ENCODE data around the gene AHNAK.
"Not testable (repeated sequence)": the region's sequence is repeated elsewhere in the genome, so short reads cannot be mapped to it uniquely, and the experiment has no call there.

The AHNAK gene

GRCh38 chr11:62452261-62452660 is 94.3 kb downstream of the AHNAK start:
- in situ Hi-C loops (cut with HindIII; ENCODE audit: low pct_ligation_motif_present, low pct_unique_long_range_greater_than_20kb, low sequenced_read_pairs), result no loop called here
- no peak for DNase-seq

GRCh38 chr11:62451241-62451621 is 95.4 kb downstream of the AHNAK start:
- in situ Hi-C loops (cut with HindIII; ENCODE audit: low pct_ligation_motif_present, low pct_unique_long_range_greater_than_20kb, low sequenced_read_pairs), result no loop called here

GRCh38 chr11:62450543-62451240 is 95.9 kb downstream of the AHNAK start:
- DNase-seq, result no peak
- in situ Hi-C loops (cut with HindIII; ENCODE audit: low pct_ligation_motif_present, low pct_unique_long_range_greater_than_20kb, low sequenced_read_pairs), result no loop called here

More at GRCh38 chr11:62451241-62451621, 95.4 kb downstream of the AHNAK start:
- no peak for DNase-seq

DNA sequence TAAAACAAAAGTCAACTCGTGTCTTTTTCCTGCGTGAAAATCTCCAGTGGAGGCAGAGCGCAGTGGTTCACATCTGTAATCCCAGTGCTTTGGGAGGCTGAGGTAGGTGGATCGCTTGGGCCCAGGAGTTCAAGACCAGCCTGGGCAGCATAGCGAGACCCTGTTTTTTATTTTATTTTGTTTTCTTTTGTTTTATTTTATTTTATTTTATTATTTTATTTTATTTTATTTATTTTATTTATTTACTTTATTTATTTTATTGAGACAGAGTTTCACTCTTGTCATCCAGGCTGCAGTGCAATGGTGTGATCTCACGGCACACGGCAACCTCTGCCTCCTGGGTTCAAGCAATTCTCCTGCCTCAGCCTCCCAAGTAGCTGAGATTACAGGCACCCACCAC is 96.7 kb downstream of the AHNAK start:
- in situ Hi-C loops (cut with HindIII; ENCODE audit: low pct_ligation_motif_present, low pct_unique_long_range_greater_than_20kb, low sequenced_read_pairs); DNase-seq: not testable (repeated sequence)

DNA sequence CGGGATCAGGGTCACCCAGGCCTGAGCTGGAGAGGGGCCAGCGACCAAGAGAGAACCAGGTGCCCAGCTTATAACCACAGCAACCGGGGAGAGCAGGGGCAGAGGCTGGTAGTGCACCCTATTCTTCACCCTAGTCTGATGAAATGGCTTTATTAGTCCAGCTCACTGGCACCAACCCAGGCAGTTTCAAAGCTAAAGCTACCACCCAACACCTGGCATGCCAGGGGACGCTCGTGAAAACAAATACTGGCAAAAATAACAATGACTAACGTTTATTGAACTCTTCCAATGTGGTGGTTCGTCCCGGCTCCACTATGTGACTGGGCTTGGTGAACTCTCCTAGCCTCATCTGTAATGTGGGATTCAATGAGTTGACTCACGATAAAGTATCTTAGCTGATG is 97.2 kb downstream of the AHNAK start:
- no peak for DNase-seq
- in situ Hi-C loops (cut with HindIII; ENCODE audit: low pct_ligation_motif_present, low pct_unique_long_range_greater_than_20kb, low sequenced_read_pairs), result no loop called here

DNA sequence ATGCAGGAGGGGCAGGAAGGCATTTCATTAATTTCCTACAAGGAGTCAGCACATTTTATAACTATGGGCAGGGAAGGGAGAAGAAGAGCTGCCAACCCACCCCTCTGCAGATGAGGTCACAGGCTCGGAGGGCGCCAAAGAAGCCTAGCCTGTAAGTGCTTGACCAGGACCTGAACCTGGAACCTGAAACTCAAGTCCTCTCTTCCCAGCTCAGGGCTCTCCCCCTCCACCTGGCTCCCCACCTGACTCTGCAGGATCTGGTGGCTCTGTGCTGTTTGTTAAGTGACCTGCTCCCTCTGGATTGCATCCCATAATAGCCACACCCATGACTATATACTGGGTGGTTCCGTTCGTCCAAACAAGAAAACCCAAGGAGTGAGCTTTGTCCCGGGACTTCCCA is 100.5 kb downstream of the AHNAK start:
- in situ Hi-C loops (cut with HindIII; ENCODE audit: low pct_ligation_motif_present, low pct_unique_long_range_greater_than_20kb, low sequenced_read_pairs), result no loop called here
- DNase-seq, result no peak

GRCh38 chr11:62445314-62445740 is 101.3 kb downstream of the AHNAK start:
- DNase-seq, result no peak
- in situ Hi-C loops (cut with HindIII; ENCODE audit: low pct_ligation_motif_present, low pct_unique_long_range_greater_than_20kb, low sequenced_read_pairs), result no loop called here

DNA sequence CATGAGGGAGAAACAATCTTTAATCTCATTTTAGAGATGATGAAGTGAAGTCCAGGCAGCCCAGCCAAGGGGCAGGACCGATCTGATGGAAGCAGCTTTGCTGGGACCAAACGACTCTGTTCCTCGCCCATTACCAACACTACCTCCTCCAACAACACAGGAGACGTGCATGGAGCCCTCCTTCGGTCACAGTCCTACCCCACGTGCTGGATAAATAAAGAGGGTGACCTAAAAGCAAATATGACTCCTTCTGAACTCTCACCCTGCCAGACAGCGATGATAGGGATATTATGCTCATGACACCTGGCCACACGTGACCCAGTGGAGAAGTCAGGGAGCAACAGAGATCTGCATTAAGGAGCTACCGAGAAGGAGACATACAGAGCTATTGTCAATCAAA is 101.8 kb downstream of the AHNAK start:
- in situ Hi-C loops (cut with HindIII; ENCODE audit: low pct_ligation_motif_present, low pct_unique_long_range_greater_than_20kb, low sequenced_read_pairs), result no loop called here
- DNase-seq, result no peak

DNA sequence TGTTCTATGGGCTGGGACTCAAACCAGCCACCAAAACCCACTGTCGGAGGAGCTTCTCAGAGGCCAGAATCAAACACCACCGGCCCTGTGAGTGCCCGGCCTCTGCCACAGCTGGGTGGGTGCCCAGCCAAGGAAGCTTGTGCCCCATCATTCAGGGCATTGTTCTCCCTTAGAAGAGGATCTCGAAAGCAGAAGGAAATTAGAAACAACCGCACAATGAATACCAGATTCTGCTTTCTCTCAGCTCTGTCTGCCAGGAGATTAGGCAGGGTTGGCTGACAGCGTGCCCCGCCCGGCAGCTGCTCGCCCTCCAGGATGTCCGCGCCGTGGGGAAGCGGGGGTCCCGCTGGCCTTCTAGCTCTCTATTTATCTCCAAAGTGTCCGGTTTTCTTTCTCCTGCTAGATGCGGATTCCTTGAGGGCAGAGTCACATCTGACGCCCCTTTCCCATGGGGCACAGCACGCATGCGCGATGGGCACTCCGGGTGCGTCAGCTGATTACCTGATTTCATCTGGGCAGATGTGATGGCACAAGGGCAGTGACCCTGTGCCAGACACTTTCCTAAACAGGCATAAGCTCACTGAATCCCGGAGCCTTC is 102.3 kb downstream of the AHNAK start:
- in situ Hi-C loops (cut with HindIII; ENCODE audit: low pct_ligation_motif_present, low pct_unique_long_range_greater_than_20kb, low sequenced_read_pairs), result no loop called here
- no peak for DNase-seq

- in situ Hi-C loops (cut with HindIII; ENCODE audit: low pct_ligation_motif_present, low pct_unique_long_range_greater_than_20kb, low sequenced_read_pairs), result no loop called here
- no peak for DNase-seq
Measured at GRCh38 chr11:62443390-62444235, 103.0 kb downstream of the AHNAK start.

DNA sequence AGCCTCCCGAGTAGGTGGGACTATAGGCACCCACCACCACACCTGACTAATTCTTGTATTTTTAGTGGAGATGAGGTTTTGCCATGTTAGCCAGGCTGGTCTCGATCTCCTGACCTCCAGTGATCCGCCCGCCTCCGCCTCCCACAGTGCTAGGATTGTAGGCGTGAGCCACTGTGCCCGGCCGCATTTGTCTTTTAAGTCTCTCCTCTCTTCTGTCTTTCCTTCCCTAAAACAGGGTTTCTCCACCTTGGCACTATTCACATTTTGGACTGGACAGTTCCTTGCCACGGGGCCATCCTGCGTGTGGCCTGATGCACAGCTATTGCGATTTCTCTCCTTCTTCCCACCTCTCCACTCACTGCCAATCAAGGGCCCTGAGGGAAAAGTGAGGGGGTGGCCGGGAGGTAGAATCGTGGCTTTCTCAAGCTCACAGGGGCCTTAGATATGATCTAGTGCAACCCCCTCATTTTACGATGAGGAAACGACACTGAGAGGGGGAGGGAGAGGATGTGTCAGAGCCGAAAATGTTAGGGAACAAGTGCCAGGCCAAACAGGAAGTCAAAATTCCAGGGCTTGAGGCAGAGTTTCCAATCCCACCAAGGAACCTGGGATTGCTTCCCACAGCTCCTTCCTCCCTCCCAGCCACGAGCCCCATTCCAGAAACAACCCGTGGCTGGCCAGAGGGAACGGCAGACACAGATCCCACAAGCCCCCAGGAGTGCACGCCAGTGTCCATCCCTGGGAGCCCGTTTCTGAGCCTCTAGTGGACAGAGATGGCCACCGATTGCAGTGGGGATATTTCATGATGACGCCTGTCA is 106.6 kb downstream of the AHNAK start:
- no peak for DNase-seq
- in situ Hi-C loops (cut with HindIII; ENCODE audit: low pct_ligation_motif_present, low pct_unique_long_range_greater_than_20kb, low sequenced_read_pairs), result no loop called here

GRCh38 chr11:62438641-62439040 is 108.0 kb downstream of the AHNAK start:
- in situ Hi-C loops (cut with HindIII; ENCODE audit: low pct_ligation_motif_present, low pct_unique_long_range_greater_than_20kb, low sequenced_read_pairs), result no loop called here
- no peak for DNase-seq

DNA sequence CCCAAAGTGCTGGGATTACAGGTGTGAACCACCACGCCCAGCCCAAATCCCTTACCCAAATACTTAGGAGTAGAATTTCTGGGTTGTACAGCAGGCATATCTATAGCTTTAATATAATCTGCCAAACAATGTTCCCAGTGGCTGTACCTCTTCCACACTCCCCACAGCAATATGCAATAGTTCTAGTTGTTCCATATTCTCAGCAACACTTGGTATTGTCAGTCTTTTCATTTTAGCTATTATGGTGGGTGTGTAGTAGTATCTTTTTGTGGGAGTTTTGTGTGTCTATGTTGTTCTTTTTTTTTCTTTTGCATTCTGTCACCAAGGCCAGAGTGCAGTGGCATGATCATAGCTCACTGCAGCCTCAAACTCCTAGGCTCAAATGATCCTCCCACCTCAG is 109.0 kb downstream of the AHNAK start:
- no peak for DNase-seq
- in situ Hi-C loops (cut with HindIII; ENCODE audit: low pct_ligation_motif_present, low pct_unique_long_range_greater_than_20kb, low sequenced_read_pairs), result no loop called here

- in situ Hi-C loops (cut with HindIII; ENCODE audit: low pct_ligation_motif_present, low pct_unique_long_range_greater_than_20kb, low sequenced_read_pairs), result no loop called here
- no peak for DNase-seq
Measured at GRCh38 chr11:62435846-62436660, 110.6 kb downstream of the AHNAK start.

GRCh38 chr11:62433904-62434276 is 112.7 kb downstream of the AHNAK start:
- in situ Hi-C loops (cut with HindIII; ENCODE audit: low pct_ligation_motif_present, low pct_unique_long_range_greater_than_20kb, low sequenced_read_pairs), result no loop called here
- DNase-seq, result no peak

GRCh38 chr11:62433141-62433903 is 113.3 kb downstream of the AHNAK start:
- DNase-seq, result peak; percentile 40
- in situ Hi-C loops (cut with HindIII; ENCODE audit: low pct_ligation_motif_present, low pct_unique_long_range_greater_than_20kb, low sequenced_read_pairs), result no loop called here

- DNase-seq, result peak; percentile 89
- in situ Hi-C loops (cut with HindIII; ENCODE audit: low pct_ligation_motif_present, low pct_unique_long_range_greater_than_20kb, low sequenced_read_pairs), result no loop called here
Measured at GRCh38 chr11:62432695-62433094, 113.9 kb downstream of the AHNAK start.
